T-helper 17 cell (primary cell): ENCODE results near the gene GOLT1B. TPM values are rescaled to one million over a fixed set of nuclear protein-coding genes. Genes with fewer than 3 reads are reported as not detected.

Experiments used
- ATAC-seq: fragments of 150-1000 bp; cut with Tn5 transposase; 2 replicates; pipeline ENCODE4 v1.10.0; 2021; ENCODE audit warnings: mild to moderate bottlenecking, moderate library complexity
- DNase-seq, 3 donors: peaks; one replicate each; pipeline versions ENCODE4 v3.0.0 to v3.0.0-alpha.2; 2020 to 2021
- H3K9me3 ChIP-seq: one replicate; pipeline ENCODE4 v1.7.0; 2013; ENCODE audit warnings: low read length, mild to moderate bottlenecking; ENCODE audit not compliant: control insufficient read depth, poor library complexity, severe bottlenecking
- H3K27ac Mint-ChIP-seq: one replicate; pipeline ENCODE4 v1.8.0; 2022; ENCODE audit warnings: mild to moderate bottlenecking, moderate library complexity, mixed read lengths
- H3K27me3 Mint-ChIP-seq: one replicate; pipeline ENCODE4 v1.8.0; 2022; ENCODE audit warnings: mixed read lengths
- H3K36me3 Mint-ChIP-seq: one replicate; pipeline ENCODE4 v1.8.0; 2022; ENCODE audit warnings: low read depth, mixed read lengths
- H3K4me1 Mint-ChIP-seq: one replicate; pipeline ENCODE4 v1.8.0; 2022; ENCODE audit warnings: mild to moderate bottlenecking, mixed read lengths
- H3K4me3 Mint-ChIP-seq: one replicate; pipeline ENCODE4 v1.8.0; 2022; ENCODE audit warnings: mild to moderate bottlenecking, moderate library complexity, mixed read lengths
- total RNA-seq, 4 donors: library from RNA in 2 of 4; stranded (reverse) in 2 of 4; gene quantifications; one replicate each; pipeline ENCODE4 v1.2.3 and lab custom pipeline; 2022 to 2026

The GOLT1B gene
- total RNA-seq, 2 donors from 2014 or later: 31.2 to 38.3 TPM

DNA sequence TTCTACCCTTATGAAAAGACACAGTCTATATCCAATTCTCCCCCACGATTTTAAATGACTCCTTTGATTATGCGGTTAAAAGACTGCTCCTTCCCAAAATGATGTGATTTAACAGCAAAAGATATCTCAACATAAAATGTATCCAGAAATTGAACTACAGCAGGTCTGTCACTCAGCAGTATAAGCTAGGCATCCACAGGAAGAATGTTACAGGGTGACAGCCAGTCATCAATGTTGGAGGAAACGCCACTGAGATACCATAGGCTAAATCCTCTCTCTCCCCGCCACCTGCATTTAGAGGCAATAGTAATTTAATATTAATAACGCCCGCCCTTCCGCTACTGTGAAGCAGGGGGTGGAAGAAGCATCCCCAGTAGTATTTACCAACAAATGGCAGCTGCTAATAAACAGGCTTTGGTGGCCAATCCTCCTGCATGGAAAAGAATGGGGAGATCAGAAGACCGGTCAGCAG lies 767 bp upstream of the GOLT1B start:
- Mint-ChIP-seq H3K27me3 (no peaks in the 10 kb centered on the region), H3K36me3 (peaks cover 3% of the 10 kb centered on the region), H3K4me3 (no peak overlapping the region), H3K27ac (no peak overlapping the region), H3K4me1 (peaks cover 25% of the 10 kb centered on the region)
- DNase-seq (no peak), ATAC-seq (no peak)
- H3K9me3 ChIP-seq: no peaks in the 10 kb centered on the region

DNA sequence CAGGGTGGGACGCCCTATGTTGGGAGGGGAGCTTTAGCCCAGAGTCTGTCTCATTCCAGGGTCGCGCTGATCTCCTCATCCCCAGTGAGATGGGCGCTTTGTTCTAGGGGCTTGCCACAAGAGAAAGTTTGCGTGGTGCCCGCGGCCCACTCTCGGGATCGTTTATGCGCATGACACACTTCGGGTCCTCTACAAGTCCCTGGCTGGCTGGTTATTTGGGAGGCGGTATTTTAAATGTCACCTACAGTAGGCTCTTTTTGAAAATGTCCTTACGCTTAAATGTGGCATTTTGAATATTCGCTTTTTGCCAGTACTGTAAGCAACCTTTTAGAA lies 541 bp downstream of the GOLT1B start:
- Mint-ChIP-seq H3K4me3 (no peak overlapping the region), H3K27ac (no peak overlapping the region), H3K4me1 (peaks cover 25% of the 10 kb centered on the region), H3K27me3 (no peaks in the 10 kb centered on the region), H3K36me3 (peaks cover 3% of the 10 kb centered on the region)
- DNase-seq: peak in 2 of 3 donors; percentile 16 to 26
- H3K9me3 ChIP-seq: no peaks in the 10 kb centered on the region
- ATAC-seq: peak; percentile 11

DNA sequence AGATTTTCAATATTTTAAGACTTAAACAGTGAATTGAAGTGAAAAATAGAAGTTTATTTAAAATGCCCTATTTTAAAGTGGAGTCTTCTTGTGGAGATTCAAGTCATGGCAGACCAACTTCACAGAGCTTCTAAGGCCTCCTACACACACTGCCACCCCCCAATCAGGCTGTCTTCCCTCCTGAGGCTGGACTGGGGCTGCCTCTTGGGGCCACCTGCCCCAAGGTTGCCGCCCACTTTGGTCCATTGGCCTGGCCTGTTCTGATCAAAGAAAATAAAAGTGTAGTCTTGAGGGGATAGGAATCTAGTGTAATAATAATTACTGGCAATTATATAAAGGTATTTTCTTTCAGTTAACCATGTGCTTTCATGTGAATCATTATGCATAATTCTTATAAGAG lies 1.3 kb downstream of the GOLT1B start:
- H3K9me3 ChIP-seq: no peaks in the 10 kb centered on the region
- Mint-ChIP-seq H3K4me3 (no peak overlapping the region), H3K27me3 (no peaks in the 10 kb centered on the region), H3K27ac (no peak overlapping the region), H3K36me3 (peaks cover 3% of the 10 kb centered on the region), H3K4me1 (peaks cover 25% of the 10 kb centered on the region)
- no peak for ATAC-seq
- DNase-seq: no peak

DNA sequence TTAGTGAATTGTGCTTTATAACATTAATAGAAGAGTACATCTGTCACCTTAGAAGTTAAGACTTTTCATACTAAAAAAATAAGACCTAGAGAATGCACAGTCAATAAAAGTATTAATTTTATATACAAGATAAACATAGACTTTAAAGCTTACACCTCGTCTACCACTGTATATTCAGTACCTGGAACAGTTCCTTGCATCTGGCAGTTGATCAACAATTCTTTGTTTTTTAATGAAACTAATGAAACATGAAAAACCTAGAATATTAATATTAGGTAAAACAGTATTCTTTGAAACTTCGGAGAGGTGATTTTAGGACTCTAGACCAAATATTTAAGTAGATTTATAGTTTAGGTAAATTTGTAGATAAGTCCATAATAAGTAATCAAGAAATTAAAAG lies 4.3 kb downstream of the GOLT1B start:
- Mint-ChIP-seq H3K4me1 (peaks cover 33% of the 10 kb centered on the region), H3K4me3 (no peak overlapping the region), H3K27ac (no peak overlapping the region), H3K27me3 (no peaks in the 10 kb centered on the region), H3K36me3 (peaks cover 12% of the 10 kb centered on the region)
- no peaks in the 10 kb centered on the region for H3K9me3 ChIP-seq
- ATAC-seq (no peak), DNase-seq (no peak)

DNA sequence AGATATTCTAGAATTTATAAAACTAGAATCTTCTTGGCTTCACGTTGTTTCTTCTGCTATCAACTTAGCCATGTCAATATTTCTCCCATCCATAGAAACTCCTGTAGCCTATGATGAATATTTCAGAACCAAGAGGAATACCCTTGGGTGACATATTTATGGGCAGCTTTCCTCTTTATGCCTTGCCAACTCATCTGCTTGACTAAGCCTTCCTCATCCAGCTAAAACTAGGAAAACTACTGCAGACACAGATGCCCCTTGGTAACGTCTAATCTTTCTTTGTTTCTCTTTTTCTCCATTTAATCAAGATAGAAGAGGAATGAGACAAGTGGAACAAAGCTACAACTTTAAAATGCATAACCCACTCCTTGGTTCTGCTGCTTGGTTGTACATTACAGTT lies 6.3 kb downstream of the GOLT1B start:
- Mint-ChIP-seq H3K4me1 (peaks cover 27% of the 10 kb centered on the region), H3K27ac (peak overlapping the region; percentile 93), H3K36me3 (peaks cover 12% of the 10 kb centered on the region), H3K27me3 (no peaks in the 10 kb centered on the region), H3K4me3 (no peak overlapping the region)
- DNase-seq: no peak
- H3K9me3 ChIP-seq: no peaks in the 10 kb centered on the region
- ATAC-seq: no peak

DNA sequence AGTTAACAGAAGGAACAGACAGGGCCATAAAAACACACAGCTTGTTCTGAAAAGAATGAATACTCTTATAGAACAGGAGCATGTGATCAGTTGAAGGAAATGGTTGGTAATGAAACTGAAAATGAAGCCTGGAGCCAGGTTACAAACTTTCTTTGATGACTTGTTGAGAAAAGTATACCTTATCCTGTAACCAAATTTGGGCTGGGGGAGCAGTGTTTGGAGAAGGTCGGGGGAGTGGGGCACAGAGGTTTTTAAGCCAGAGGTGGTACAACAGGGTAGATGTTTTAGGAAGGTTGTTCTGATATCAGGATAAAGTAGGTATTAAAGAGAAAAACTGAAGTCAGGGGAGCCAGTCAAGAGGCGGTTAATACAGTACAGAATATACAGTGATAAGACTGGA lies 8.2 kb downstream of the GOLT1B start:
- H3K4me1 Mint-ChIP-seq: peaks cover 22% of the 10 kb centered on the region
- peak; percentile 77 for ATAC-seq
- no peak for DNase-seq
- no peaks in the 10 kb centered on the region for H3K27me3 Mint-ChIP-seq
- peaks cover 12% of the 10 kb centered on the region for H3K36me3 Mint-ChIP-seq
- H3K9me3 ChIP-seq: no peaks in the 10 kb centered on the region
- H3K4me3 Mint-ChIP-seq: peak overlapping the region; percentile 87
- H3K27ac Mint-ChIP-seq: peak overlapping the region; percentile 93

DNA sequence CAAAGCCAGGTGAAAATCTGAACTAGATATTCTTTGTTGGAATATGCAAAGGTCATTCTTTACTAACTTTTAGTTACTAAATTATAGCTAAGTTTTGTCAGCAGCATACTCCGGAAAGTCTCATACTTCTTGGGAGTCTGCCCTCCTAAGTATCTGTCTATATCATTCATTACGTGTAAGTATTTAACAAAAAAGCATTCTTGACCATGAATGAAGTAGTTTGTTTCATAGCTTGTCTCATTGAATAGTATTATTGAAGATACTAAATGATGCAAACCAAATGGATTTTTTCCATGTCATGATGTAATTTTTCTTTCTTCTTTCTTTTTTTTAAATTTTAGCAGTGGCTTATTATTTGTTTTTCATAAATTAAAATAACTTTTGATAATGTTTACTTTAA lies 14.7 kb downstream of the GOLT1B start:
- no peak overlapping the region for H3K27ac Mint-ChIP-seq
- DNase-seq: no peak
- no peak for ATAC-seq
- H3K9me3 ChIP-seq: no peaks in the 10 kb centered on the region
- H3K36me3 Mint-ChIP-seq: peaks cover 4% of the 10 kb centered on the region
- no peak overlapping the region for H3K4me3 Mint-ChIP-seq
- no peaks in the 10 kb centered on the region for H3K27me3 Mint-ChIP-seq
- peaks cover 2% of the 10 kb centered on the region for H3K4me1 Mint-ChIP-seq

DNA sequence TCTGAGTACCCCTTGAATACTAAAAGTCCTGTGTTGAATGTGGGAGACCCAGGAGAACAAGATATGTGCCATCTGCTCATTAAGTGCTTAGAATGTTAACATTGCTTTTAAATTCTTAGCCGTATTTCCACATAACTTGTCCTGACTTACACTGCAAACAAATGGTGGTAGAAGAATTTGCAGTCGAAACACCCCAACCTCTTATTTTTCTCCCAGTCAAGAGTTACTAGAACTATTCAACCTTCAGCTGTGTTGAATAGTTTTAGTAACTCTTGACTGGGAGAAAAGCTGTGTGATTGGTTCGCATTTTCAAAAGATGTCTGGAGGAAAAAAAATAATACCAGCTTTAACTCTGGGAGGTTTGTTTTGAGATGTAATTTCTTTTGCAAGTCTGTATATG lies 16.9 kb downstream of the GOLT1B start:
- ATAC-seq: no peak
- peaks cover 2% of the 10 kb centered on the region for H3K4me1 Mint-ChIP-seq

DNA sequence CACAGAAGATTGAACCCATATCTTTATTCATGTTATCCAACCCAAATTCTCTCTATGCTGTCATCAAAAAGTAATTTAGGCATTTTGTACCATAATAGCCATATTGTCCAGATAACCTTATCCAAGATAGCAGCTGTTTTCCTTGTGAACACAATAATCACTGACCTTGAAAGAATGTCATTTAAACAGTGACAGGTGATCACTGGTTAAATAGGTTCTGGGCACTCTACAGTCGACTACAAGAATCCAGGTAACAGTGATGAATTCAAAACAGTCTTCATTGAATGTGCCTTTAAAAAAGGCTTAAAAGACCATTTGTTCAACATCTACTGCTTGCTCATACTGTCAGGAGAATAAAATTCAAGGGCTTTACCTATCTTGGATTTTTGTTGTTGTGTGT lies 20.0 kb downstream of the GOLT1B start:
- Mint-ChIP-seq H3K4me1 (peaks cover 2% of the 10 kb centered on the region), H3K36me3 (peaks cover 4% of the 10 kb centered on the region), H3K27me3 (no peaks in the 10 kb centered on the region), H3K4me3 (no peak overlapping the region), H3K27ac (peak overlapping the region; percentile 37)
- H3K9me3 ChIP-seq: no peaks in the 10 kb centered on the region
- no peak for ATAC-seq
- DNase-seq: no peak

More for the DNA sequence above, 16.9 kb downstream of the GOLT1B start:
- no peak for DNase-seq
- peaks cover 4% of the 10 kb centered on the region for H3K36me3 Mint-ChIP-seq
- H3K9me3 ChIP-seq: no peaks in the 10 kb centered on the region
- no peak overlapping the region for H3K27ac Mint-ChIP-seq
- H3K4me3 Mint-ChIP-seq: no peak overlapping the region
- H3K27me3 Mint-ChIP-seq: no peaks in the 10 kb centered on the region

DNA sequence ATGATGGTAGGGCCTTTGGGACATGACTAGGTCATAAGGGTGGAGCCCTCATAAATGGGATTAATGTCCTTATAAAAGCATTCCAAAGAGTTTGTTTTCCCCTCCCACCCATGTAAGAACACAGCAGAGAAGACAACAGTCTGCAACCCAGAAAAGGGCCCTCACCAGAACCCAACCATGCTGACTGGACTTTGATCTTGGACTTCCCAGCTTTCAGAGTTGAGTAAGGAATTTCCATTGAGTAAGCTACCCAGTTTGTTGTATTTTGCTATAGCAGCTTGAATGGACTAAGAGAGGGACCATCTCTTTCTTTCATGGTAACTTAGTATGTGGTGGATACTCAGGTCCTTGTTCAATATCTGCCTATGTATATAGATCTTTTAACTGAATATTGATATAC lies 21.6 kb downstream of the GOLT1B start:
- no peaks in the 10 kb centered on the region for H3K9me3 ChIP-seq
- peaks cover 2% of the 10 kb centered on the region for H3K36me3 Mint-ChIP-seq
- no peak for ATAC-seq
- no peak overlapping the region for H3K4me3 Mint-ChIP-seq
- H3K4me1 Mint-ChIP-seq: peaks cover 8% of the 10 kb centered on the region
- no peak for DNase-seq
- no peak overlapping the region for H3K27ac Mint-ChIP-seq
- no peaks in the 10 kb centered on the region for H3K27me3 Mint-ChIP-seq

DNA sequence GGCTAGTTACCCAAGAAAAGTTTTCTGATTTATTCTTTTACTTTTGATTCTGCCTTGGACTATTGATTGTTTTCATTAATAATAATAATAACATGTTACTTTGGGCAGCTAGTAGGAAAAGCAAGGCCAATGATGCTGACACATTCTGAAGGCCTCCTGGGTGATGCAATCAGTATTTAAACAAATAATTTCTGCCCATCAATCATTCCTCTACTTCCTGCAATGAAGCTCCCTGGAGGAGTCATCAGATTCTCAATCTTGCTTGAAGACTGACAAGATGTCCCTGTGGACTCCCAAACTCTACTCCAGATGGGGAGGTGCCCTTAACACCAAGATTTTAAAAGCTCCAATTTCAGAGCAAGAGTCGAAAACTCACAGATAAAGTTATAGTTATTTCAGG lies 24.5 kb downstream of the GOLT1B start, which contains the start of gene SPX:
Gene SPX (plus strand): TSS at position 244 of the 400 bp plus-strand sequence. CDS start 177 bp downstream, outside the sequence.
- Mint-ChIP-seq H3K27me3 (peaks cover 22% of the 10 kb centered on the region), H3K4me3 (peak within 1 kb of the TSS; percentile 85), H3K4me1 (peaks cover 7% of the 10 kb centered on the region), H3K27ac (no peak within 1 kb of the TSS), H3K36me3 (peaks cover 6% of the 10 kb centered on the region)
- DNase-seq: no peak
- ATAC-seq: no peak
- H3K9me3 ChIP-seq: no peaks in the 10 kb centered on the region

DNA sequence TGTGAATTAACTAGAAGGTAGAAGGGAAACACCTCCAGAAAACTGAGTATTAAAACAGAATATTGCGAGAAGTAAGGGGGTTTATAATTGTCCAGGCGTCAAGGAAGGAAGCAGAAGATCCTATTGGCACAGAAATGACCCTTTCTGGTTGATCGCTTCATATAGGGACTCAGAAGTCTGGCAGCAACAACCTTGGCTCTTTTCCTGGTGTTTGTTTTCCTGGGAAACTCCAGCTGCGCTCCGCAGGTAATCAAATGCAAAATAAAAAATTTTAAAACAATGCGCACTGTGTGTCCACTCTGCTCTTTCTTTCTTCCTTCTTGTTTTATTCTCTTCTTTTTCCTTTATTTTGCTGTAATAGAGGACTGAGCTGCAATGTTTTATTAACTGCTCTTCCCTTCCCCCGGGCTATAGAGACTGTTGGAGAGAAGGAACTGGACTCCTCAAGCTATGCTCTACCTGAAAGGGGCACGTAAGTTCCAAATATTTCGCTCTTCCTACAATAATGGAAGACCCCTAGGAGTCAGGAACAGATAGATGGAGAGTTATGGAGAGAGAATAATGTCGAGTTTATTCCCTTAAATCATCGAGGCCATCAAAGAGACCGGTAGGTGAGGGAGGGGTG lies 25.2 kb downstream of the GOLT1B start:
- Mint-ChIP-seq H3K4me1 (peaks cover 6% of the 10 kb centered on the region), H3K4me3 (peak overlapping the region; percentile 85), H3K27ac (no peak overlapping the region), H3K27me3 (peaks cover 27% of the 10 kb centered on the region), H3K36me3 (peaks cover 6% of the 10 kb centered on the region)
- DNase-seq (no peak), ATAC-seq (no peak)
- H3K9me3 ChIP-seq: no peaks in the 10 kb centered on the region

DNA sequence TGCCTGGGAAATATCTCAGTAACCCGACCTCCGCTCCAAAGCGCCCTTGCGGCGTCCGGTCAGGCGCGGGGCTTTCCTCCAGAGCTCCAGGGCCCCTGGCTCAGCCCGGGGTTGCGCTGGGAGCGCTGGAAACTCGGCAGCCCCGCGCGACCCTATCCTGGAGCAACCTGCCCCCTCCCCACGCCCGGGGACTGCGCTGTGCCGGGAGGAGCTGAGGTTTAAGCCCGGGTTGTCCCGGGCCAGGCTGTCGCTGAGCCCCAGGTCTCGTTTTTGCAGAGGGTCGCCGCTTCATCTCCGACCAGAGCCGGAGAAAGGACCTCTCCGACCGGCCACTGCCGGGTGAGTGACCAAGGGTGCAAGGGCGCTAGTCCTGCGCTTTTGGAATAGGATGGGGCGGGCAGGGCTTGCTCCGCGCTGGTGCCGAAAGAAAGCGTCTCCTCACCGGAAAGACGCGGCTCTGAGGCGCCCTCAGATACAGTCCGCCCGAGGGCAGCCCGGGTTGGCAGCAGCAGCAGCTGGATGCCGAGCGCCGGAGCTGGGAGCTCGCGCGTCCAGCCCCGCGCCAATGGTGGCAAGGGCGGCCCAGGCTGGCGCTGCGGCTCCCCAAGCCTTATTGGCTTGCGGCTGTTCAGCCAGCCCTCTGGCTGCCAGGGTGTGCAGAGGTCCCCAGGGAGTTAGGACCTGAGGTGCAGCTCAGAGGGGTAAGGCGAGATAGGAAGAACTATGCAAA lies 26.0 kb downstream of the GOLT1B start:
- peak; percentile 95 for ATAC-seq
- Mint-ChIP-seq H3K36me3 (peaks cover 6% of the 10 kb centered on the region), H3K27me3 (peaks cover 30% of the 10 kb centered on the region), H3K4me3 (peak overlapping the region; percentile 85), H3K4me1 (peaks cover 6% of the 10 kb centered on the region), H3K27ac (no peak overlapping the region)
- peak; percentile 35 to 47 (median 41) for DNase-seq
- H3K9me3 ChIP-seq: no peaks in the 10 kb centered on the region

DNA sequence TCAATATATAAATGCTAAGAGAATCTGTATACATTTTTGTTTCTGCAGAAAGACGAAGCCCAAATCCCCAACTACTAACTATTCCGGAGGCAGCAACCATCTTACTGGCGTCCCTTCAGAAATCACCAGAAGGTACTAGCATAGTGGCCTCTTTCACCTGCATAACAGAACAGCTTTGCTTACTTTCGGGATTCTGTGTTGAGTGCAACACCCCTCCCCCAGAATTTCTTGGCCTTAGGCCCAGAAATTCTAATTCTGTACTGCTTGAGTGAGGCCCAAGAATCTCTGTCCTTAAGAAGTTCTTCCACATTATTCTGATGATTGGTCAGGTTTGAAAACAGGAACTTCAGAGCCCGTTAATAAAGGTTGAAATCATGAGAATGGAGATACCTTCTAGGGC lies 27.4 kb downstream of the GOLT1B start:
- Mint-ChIP-seq H3K36me3 (peaks cover 6% of the 10 kb centered on the region), H3K4me1 (peaks cover 6% of the 10 kb centered on the region), H3K27me3 (peaks cover 36% of the 10 kb centered on the region), H3K4me3 (no peak overlapping the region), H3K27ac (no peak overlapping the region)
- DNase-seq (no peak), ATAC-seq (no peak)
- no peaks in the 10 kb centered on the region for H3K9me3 ChIP-seq
